ENCODE measurements around the gene MAPK10.

DNA sequence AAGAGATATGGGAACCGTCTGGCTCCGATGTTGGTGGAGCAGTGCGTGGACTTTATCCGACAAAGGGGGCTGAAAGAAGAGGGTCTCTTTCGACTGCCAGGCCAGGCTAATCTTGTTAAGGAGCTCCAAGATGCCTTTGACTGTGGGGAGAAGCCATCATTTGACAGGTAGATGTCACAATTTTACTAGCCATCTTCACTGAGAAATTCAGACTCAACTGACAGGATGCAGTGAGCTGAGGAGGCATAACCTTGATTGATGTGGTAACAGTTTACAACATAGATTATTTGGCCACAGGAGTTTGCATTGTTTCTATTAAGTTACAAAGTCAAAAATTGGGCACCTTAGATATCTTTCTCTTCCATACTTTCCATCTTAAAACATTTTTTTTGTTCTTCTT, 417.7 kb downstream of the MAPK10 start:
- TF ChIP-seq, protein P1, sequence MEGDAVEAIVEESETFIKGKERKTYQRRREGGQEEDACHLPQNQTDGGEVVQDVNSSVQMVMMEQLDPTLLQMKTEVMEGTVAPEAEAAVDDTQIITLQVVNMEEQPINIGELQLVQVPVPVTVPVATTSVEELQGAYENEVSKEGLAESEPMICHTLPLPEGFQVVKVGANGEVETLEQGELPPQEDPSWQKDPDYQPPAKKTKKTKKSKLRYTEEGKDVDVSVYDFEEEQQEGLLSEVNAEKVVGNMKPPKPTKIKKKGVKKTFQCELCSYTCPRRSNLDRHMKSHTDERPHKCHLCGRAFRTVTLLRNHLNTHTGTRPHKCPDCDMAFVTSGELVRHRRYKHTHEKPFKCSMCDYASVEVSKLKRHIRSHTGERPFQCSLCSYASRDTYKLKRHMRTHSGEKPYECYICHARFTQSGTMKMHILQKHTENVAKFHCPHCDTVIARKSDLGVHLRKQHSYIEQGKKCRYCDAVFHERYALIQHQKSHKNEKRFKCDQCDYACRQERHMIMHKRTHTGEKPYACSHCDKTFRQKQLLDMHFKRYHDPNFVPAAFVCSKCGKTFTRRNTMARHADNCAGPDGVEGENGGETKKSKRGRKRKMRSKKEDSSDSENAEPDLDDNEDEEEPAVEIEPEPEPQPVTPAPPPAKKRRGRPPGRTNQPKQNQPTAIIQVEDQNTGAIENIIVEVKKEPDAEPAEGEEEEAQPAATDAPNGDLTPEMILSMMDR (IDR thresholded peaks at IDR 0.05 in 2 of 3, conservative IDR thresholded peaks at IDR 0.05 in 1 of 3; ENCODE audit: insufficient read depth in 2 of 3, low read depth in 1 of 3, low read length in 3 of 3), result no peak
- TF ChIP-seq POLR2A (conservative IDR thresholded peaks at IDR 0.05) (no peak), PCBP1 (IDR thresholded peaks at IDR 0.05; ENCODE audit: low read depth, low read length, poor library complexity, severe bottlenecking) (no peak), SIN3A (IDR thresholded peaks at IDR 0.05; ENCODE audit: borderline replicate concordance in 2 of 2, control insufficient read depth in 1 of 2, low read depth in 2 of 2, low read length in 2 of 2) (no peak), ZNF24 (IDR thresholded peaks at IDR 0.05) (no peak), RCOR1 (IDR thresholded peaks at IDR 0.05; ENCODE audit: borderline replicate concordance in 1 of 2, low read depth in 2 of 2, low read length in 2 of 2) (no peak), TAF1 (IDR thresholded peaks at IDR 0.05; ENCODE audit: control insufficient read depth, extremely low read depth, insufficient read depth, low read length, severe bottlenecking) (no peak), CBX8 (IDR thresholded peaks at IDR 0.05; ENCODE audit: borderline replicate concordance, extremely low read depth, low read depth, low read length, poor library complexity, severe bottlenecking) (no peak), SLC30A9 (CRISPR knock-in tag; IDR thresholded peaks at IDR 0.05) (no peak)
- TF ChIP-seq, protein P2, sequence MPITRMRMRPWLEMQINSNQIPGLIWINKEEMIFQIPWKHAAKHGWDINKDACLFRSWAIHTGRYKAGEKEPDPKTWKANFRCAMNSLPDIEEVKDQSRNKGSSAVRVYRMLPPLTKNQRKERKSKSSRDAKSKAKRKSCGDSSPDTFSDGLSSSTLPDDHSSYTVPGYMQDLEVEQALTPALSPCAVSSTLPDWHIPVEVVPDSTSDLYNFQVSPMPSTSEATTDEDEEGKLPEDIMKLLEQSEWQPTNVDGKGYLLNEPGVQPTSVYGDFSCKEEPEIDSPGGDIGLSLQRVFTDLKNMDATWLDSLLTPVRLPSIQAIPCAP (CRISPR knock-in tag; IDR thresholded peaks at IDR 0.05; ENCODE audit: borderline replicate concordance), result no peak
- TF ChIP-seq, protein P3, sequence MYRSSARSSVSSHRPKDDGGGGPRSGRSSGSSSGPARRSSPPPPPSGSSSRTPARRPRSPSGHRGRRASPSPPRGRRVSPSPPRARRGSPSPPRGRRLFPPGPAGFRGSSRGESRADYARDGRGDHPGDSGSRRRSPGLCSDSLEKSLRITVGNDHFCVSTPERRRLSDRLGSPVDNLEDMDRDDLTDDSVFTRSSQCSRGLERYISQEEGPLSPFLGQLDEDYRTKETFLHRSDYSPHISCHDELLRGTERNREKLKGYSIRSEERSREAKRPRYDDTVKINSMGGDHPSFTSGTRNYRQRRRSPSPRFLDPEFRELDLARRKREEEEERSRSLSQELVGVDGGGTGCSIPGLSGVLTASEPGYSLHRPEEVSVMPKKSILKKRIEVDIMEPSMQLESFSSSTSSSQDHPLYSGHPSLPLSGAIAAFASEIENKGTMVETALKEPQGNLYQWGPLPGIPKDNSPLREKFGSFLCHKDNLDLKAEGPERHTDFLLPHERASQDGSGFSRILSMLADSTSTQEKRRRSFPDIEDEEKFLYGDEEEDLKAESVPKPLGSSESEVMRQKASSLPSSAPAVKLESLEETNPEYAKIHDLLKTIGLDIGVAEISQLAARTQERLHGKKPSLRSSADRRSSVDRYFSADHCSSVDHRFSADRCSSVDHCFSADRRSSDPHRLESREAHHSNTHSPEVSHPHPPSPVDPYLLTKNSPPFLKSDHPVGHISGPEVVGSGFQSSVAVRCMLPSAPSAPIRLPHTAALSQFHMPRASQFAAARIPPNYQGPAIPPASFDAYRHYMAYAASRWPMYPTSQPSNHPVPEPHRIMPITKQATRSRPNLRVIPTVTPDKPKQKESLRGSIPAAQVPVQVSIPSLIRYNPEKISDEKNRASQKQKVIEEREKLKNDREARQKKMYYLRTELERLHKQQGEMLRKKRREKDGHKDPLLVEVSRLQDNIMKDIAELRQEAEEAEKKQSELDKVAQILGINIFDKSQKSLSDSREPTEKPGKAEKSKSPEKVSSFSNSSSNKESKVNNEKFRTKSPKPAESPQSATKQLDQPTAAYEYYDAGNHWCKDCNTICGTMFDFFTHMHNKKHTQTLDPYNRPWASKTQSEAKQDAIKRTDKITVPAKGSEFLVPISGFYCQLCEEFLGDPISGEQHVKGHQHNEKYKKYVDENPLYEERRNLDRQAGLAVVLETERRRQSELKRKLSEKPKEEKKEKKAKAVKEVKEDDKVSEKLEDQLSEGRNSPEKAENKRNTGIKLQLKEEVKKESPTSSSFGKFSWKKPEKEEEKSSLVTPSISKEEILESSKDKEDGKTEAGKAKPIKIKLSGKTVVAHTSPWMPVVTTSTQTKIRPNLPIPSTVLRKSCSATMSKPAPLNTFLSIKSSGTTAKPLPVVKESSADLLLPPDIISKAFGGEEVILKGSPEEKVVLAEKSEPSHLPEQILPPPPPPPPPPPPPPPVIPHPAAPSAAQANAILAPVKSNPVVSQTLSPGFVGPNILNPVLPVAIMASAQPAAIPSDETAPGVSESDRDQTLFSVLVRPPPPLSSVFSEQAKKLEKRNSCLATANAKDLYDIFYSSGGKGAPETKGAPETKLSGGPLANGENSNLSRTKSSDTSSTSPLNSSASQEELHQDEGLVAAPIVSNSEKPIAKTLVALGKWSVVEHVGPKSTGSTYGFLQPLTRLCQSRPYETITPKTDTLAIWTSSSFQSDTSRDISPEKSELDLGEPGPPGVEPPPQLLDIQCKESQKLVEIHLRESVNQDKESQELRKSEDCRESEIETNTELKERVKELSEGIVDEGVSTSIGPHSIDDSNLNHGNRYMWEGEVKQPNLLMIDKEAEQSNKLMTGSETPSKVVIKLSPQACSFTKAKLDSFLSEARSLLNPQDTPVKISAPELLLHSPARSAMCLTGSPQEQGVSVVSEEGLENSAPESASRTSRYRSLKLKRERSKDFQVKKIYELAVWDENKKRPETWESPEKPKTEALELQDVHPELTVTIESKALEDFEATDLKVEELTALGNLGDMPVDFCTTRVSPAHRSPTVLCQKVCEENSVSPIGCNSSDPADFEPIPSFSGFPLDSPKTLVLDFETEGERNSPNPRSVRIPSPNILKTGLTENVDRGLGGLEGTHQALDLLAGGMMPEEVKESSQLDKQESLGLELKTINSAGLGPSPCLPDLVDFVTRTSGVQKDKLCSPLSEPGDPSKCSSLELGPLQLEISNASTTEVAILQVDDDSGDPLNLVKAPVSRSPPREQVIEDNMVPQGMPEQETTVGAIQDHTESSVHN (IDR thresholded peaks at IDR 0.05; ENCODE audit: borderline replicate concordance in 1 of 2, low read depth in 1 of 2), result no peak
- TF ChIP-seq, protein P4, sequence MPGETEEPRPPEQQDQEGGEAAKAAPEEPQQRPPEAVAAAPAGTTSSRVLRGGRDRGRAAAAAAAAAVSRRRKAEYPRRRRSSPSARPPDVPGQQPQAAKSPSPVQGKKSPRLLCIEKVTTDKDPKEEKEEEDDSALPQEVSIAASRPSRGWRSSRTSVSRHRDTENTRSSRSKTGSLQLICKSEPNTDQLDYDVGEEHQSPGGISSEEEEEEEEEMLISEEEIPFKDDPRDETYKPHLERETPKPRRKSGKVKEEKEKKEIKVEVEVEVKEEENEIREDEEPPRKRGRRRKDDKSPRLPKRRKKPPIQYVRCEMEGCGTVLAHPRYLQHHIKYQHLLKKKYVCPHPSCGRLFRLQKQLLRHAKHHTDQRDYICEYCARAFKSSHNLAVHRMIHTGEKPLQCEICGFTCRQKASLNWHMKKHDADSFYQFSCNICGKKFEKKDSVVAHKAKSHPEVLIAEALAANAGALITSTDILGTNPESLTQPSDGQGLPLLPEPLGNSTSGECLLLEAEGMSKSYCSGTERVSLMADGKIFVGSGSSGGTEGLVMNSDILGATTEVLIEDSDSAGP (CRISPR knock-in tag; IDR thresholded peaks at IDR 0.05), result no peak
